H9 (cell line): ENCODE data around the gene ASTN2. TPM values are rescaled to one million over a fixed set of nuclear protein-coding genes. Genes with fewer than 3 reads are reported as not detected.

ENCODE experiments used
- DNase-seq: peaks from one replicate; pipeline ENCODE4 v3.0.0-alpha.2; 2017
- H2AFZ ChIP-seq: one replicate; pipeline ENCODE4 v1.6.1; 2013; ENCODE audit warnings: mild to moderate bottlenecking, low read length, control low read depth, moderate library complexity
- H2AK5ac ChIP-seq: 2 replicates; pipeline ENCODE4 v1.6.1; 2013; ENCODE audit warnings: low read length, control low read depth, mixed read lengths; ENCODE audit not compliant: insufficient read length
- H2BK120ac ChIP-seq: one replicate; pipeline ENCODE4 v1.6.1; 2013; ENCODE audit warnings: low read depth, mild to moderate bottlenecking, low read length, control low read depth, inconsistent platforms; ENCODE audit not compliant: poor library complexity, severe bottlenecking
- H2BK12ac ChIP-seq: 2 replicates; pipeline ENCODE4 v1.6.1; 2013; ENCODE audit warnings: low read length, control low read depth, mixed read lengths, low read depth; ENCODE audit not compliant: insufficient read length
- H2BK15ac ChIP-seq: 2 replicates; pipeline ENCODE4 v1.6.1; 2013; ENCODE audit warnings: low read depth, low read length, control low read depth
- H2BK20ac ChIP-seq: one replicate; pipeline ENCODE4 v1.6.1; 2013; ENCODE audit warnings: low read depth, mild to moderate bottlenecking, low read length, control low read depth, inconsistent platforms; ENCODE audit not compliant: poor library complexity, severe bottlenecking
- H2BK5ac ChIP-seq: 2 replicates; pipeline ENCODE4 v1.6.1; 2013; ENCODE audit warnings: low read length, control low read depth, mixed read lengths; ENCODE audit not compliant: insufficient read length
- H3K14ac ChIP-seq: 2 replicates; pipeline ENCODE4 v1.6.1; 2013; ENCODE audit warnings: low read length, control low read depth; ENCODE audit not compliant: insufficient read depth
- H3K18ac ChIP-seq: 2 replicates; pipeline ENCODE4 v1.6.1; 2013; ENCODE audit warnings: low read depth, mild to moderate bottlenecking, mixed read lengths, low read length, control low read depth; ENCODE audit not compliant: insufficient read length
- H3K23ac ChIP-seq: 2 replicates; pipeline ENCODE4 v1.6.1; 2013; ENCODE audit warnings: low read length, control low read depth, mixed read lengths, low read depth; ENCODE audit not compliant: insufficient read length
- H3K23me2 ChIP-seq: 2 replicates; pipeline ENCODE4 v1.6.1; 2013; ENCODE audit warnings: low read depth, mild to moderate bottlenecking, mixed read lengths, low read length, control low read depth; ENCODE audit not compliant: insufficient read length, poor library complexity, severe bottlenecking
- H3K27ac ChIP-seq: 2 replicates; pipeline ENCODE4 v1.5.1; 2013; ENCODE audit warnings: low read length, control low read depth, mixed read lengths, low read depth; ENCODE audit not compliant: insufficient read length
- H3K27me3 ChIP-seq: 2 replicates; pipeline ENCODE4 v1.6.1; 2013; ENCODE audit warnings: low read length, control low read depth, inconsistent platforms; ENCODE audit not compliant: insufficient read depth
- H3K4ac ChIP-seq: 2 replicates; pipeline ENCODE4 v1.6.1; 2013; ENCODE audit warnings: low read depth, mild to moderate bottlenecking, control low read depth, inconsistent platforms, low read length, moderate library complexity
- H3K4me1 ChIP-seq: 2 replicates; pipeline ENCODE4 v1.6.1; 2013; ENCODE audit warnings: low read length, control low read depth, inconsistent platforms; ENCODE audit not compliant: insufficient read depth
- H3K4me2 ChIP-seq: 2 replicates; pipeline ENCODE4 v1.6.1; 2013; ENCODE audit warnings: low read length, control low read depth, mixed read lengths; ENCODE audit not compliant: insufficient read length, insufficient read depth
- H3K56ac ChIP-seq: 2 replicates; pipeline ENCODE4 v1.6.1; 2013; ENCODE audit warnings: low read depth, mild to moderate bottlenecking, mixed read lengths, low read length, control low read depth; ENCODE audit not compliant: insufficient read length
- H3K79me1 ChIP-seq: 2 replicates; pipeline ENCODE4 v1.6.1; 2013; ENCODE audit warnings: low read depth, mild to moderate bottlenecking, moderate library complexity, low read length, control low read depth, inconsistent platforms; ENCODE audit not compliant: insufficient read depth, poor library complexity, severe bottlenecking
- H3K79me2 ChIP-seq: 2 replicates; pipeline ENCODE4 v1.6.1; 2013; ENCODE audit warnings: low read length, control low read depth, inconsistent platforms; ENCODE audit not compliant: insufficient read depth
- H3K9ac ChIP-seq: 2 replicates; pipeline ENCODE4 v1.6.1; 2013; ENCODE audit warnings: low read length, control low read depth, mixed read lengths; ENCODE audit not compliant: insufficient read length; ENCODE audit errors: extremely low read depth
- H3K9me3 ChIP-seq: one replicate; pipeline ENCODE4 v1.6.1; 2013; ENCODE audit warnings: low read depth, low read length, inconsistent platforms; ENCODE audit not compliant: control insufficient read depth
- H3T11ph ChIP-seq: one replicate; pipeline ENCODE4 v1.6.1; 2013; ENCODE audit warnings: mild to moderate bottlenecking, low read length, control low read depth, inconsistent platforms
- H4K20me1 ChIP-seq: one replicate; pipeline ENCODE4 v1.6.1; 2013; ENCODE audit not compliant: control insufficient read depth, insufficient read length, insufficient read depth
- H4K5ac ChIP-seq: 2 replicates; pipeline ENCODE4 v1.6.1; 2013; ENCODE audit warnings: low read depth, mild to moderate bottlenecking, mixed read lengths, low read length, control low read depth; ENCODE audit not compliant: insufficient read length
- H4K8ac ChIP-seq: replicated peaks from 2 replicates; pipeline ENCODE4 v1.6.1; 2013; ENCODE audit warnings: low read length, control low read depth, mixed read lengths, low read depth; ENCODE audit not compliant: insufficient read length
- H4K91ac ChIP-seq: 2 replicates; pipeline ENCODE4 v1.6.1; 2013; ENCODE audit warnings: low read depth, mild to moderate bottlenecking, moderate library complexity, mixed read lengths, low read length, control low read depth; ENCODE audit not compliant: insufficient read length
- H3K27ac Mint-ChIP-seq, 3 experiments: 2 replicates in 2 of 3; 3 replicates in 1 of 3; pipeline ENCODE4 v1.8.0; 2020 to 2021; ENCODE audit warnings: mixed read lengths in 3 of 3, mild to moderate bottlenecking in 1 of 3, moderate library complexity in 1 of 3
- H3K27me3 Mint-ChIP-seq: 2 replicates; pipeline ENCODE4 v1.8.0; 2021; ENCODE audit warnings: low read depth, mild to moderate bottlenecking, moderate library complexity, mixed read lengths
- H3K36me3 Mint-ChIP-seq, 3 experiments: 2 replicates in 2 of 3; 3 replicates in 1 of 3; pipeline ENCODE4 v1.8.0; 2020 to 2021; ENCODE audit warnings: low read depth in 3 of 3, mixed read lengths in 3 of 3; ENCODE audit not compliant: insufficient read depth in 1 of 3
- H3K4me1 Mint-ChIP-seq, 2 experiments: 2 replicates each; pipeline ENCODE4 v1.8.0; 2020; ENCODE audit warnings: mixed read lengths in 2 of 2
- H3K4me3 Mint-ChIP-seq, 2 experiments: 2 replicates in 1 of 2; 3 replicates in 1 of 2; pipeline ENCODE4 v1.8.0; 2020 to 2021; ENCODE audit warnings: mild to moderate bottlenecking in 2 of 2, mixed read lengths in 2 of 2, moderate library complexity in 1 of 2
- H3K9me3 Mint-ChIP-seq, 2 experiments: 2 replicates in 1 of 2; 3 replicates in 1 of 2; pipeline ENCODE4 v1.8.0; 2020; ENCODE audit warnings: mild to moderate bottlenecking in 2 of 2, mixed read lengths in 2 of 2, moderate library complexity in 1 of 2
- WGBS: extraction: QIAGEN DNeasy Blood & Tissue Kit; methylation state at CpG from one replicate; pipeline ENCODE4 v1.1.7; 2013; ENCODE audit warnings: missing lambda C conversion rate, low lambda C conversion rate, mixed read lengths; ENCODE audit not compliant: insufficient read length; ENCODE audit errors: extremely low coverage; 5-methylcytosine and 5-hydroxymethylcytosine counted together
- total RNA-seq: library from RNA; stranded (reverse); gene quantifications from 2 replicates; pipeline ENCODE4 v1.2.1, GENCODE V29; 2021
- TF ChIP-seq, protein P1 (sequence below): fragments of 200-600 bp; sonication (generic); conservative IDR thresholded peaks from 3 replicates; pipeline ENCODE4 v1.8.0; 2021; ENCODE audit warnings: antibody characterized with exemption, mild to moderate bottlenecking

The ASTN2 gene
- total RNA-seq, 1 experiment from 2014 or later, result 9.7 TPM

DNA sequence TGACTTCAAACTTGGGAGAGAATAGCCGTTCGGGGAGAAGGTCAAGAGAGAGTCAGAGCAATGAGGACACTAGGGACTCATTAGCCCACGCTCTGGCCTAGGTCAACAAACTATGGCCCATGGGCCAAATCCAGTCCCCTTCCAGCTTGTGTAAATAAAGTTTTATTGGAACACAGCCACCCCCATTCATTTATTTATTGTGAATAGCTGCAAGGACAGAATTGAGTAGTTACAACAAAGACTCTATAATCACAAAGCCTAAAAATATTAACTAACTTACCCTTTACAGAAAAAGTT lies 760.9 kb downstream of the ASTN2 start:
- H4K91ac ChIP-seq, result no peak overlapping the region
- no peak overlapping the region for H3K9ac ChIP-seq
- H4K5ac ChIP-seq, result no peak overlapping the region
- no peak overlapping the region for H3K18ac ChIP-seq
- DNase-seq, result no peak
- no peak overlapping the region for H3K4me2 ChIP-seq
- no peak overlapping the region for H2BK12ac ChIP-seq
- no peak overlapping the region for H2BK120ac ChIP-seq
- WGBS, result no CpG with 5 or more reads among the region's 3 CpGs
- no peak overlapping the region for H3T11ph ChIP-seq
- H3K56ac ChIP-seq, result no peak overlapping the region
- no peaks in the 10 kb centered on the region for H3K79me2 ChIP-seq
- no peak overlapping the region for H3K27ac ChIP-seq
- no peak overlapping the region for H3K14ac ChIP-seq
- no peak overlapping the region for H2BK15ac ChIP-seq
- TF ChIP-seq, protein P1, sequence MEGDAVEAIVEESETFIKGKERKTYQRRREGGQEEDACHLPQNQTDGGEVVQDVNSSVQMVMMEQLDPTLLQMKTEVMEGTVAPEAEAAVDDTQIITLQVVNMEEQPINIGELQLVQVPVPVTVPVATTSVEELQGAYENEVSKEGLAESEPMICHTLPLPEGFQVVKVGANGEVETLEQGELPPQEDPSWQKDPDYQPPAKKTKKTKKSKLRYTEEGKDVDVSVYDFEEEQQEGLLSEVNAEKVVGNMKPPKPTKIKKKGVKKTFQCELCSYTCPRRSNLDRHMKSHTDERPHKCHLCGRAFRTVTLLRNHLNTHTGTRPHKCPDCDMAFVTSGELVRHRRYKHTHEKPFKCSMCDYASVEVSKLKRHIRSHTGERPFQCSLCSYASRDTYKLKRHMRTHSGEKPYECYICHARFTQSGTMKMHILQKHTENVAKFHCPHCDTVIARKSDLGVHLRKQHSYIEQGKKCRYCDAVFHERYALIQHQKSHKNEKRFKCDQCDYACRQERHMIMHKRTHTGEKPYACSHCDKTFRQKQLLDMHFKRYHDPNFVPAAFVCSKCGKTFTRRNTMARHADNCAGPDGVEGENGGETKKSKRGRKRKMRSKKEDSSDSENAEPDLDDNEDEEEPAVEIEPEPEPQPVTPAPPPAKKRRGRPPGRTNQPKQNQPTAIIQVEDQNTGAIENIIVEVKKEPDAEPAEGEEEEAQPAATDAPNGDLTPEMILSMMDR, result no peak
- H4K8ac ChIP-seq, result no peak overlapping the region
- H3K4me1 ChIP-seq, result no peaks in the 10 kb centered on the region
- H2AFZ ChIP-seq, result no peak overlapping the region
- H3K27me3 ChIP-seq, result no peaks in the 10 kb centered on the region
- no peak overlapping the region for H3K23ac ChIP-seq
- no peak overlapping the region for H2BK5ac ChIP-seq
- H3K4ac ChIP-seq, result no peak overlapping the region
- no peaks in the 10 kb centered on the region for H3K9me3 ChIP-seq
- Mint-ChIP-seq H3K4me3 (no peak overlapping the region), H3K9me3 (no peaks in the 10 kb centered on the region), H3K27ac (no peak overlapping the region), H3K36me3 (no peaks in the 10 kb centered on the region; a peak in 2 of 7 replicates), H3K4me1 (peaks cover 5 to 6% of the 10 kb centered on the region in 2 experiments), H3K27me3 (no peaks in the 10 kb centered on the region)
- H3K79me1 ChIP-seq, result no peaks in the 10 kb centered on the region
- no peak overlapping the region for H2BK20ac ChIP-seq
- no peaks in the 10 kb centered on the region for H3K23me2 ChIP-seq
- no peaks in the 10 kb centered on the region for H4K20me1 ChIP-seq
- H2AK5ac ChIP-seq, result no peak overlapping the region
